ENCODE measurements around the gene CSNK1E.

Gene CSNK1E

GRCh38 chr22:38246692-38247091 lies 70.5 kb downstream of the CSNK1E start:
- DNase-seq (ENCODE audit: low read depth in 1 of 2, low spot score in 1 of 2): no peak
- Histone ChIP-seq H3K27ac (replicated peaks) (no peak overlapping the region), H3K4me3 (replicated peaks; ENCODE audit: insufficient read depth, low read length) (no peak overlapping the region), H3K27me3 (ENCODE audit: insufficient read depth, poor library complexity, severe bottlenecking) (no peaks in the 10 kb centered on the region)
- TF ChIP-seq POLR2AphosphoS5 (IDR thresholded peaks at IDR 0.05; ENCODE audit: low read depth): no peak
- no peak for TF ChIP-seq GABPA (IDR thresholded peaks at IDR 0.05; ENCODE audit: low read depth)
- TF ChIP-seq SPI1 (IDR thresholded peaks at IDR 0.05; ENCODE audit: borderline replicate concordance, low read depth): no peak
- no peak for TF ChIP-seq REST (IDR thresholded peaks at IDR 0.05; ENCODE audit: insufficient replicate concordance, low read depth)
- no peak for TF ChIP-seq CTCF (IDR thresholded peaks at IDR 0.05; ENCODE audit: insufficient read depth, low read length)

GRCh38 chr22:38246046-38246658 lies 71.1 kb downstream of the CSNK1E start:
- TF ChIP-seq REST (IDR thresholded peaks at IDR 0.05; ENCODE audit: insufficient replicate concordance, low read depth): no peak
- no peak for TF ChIP-seq SPI1 (IDR thresholded peaks at IDR 0.05; ENCODE audit: borderline replicate concordance, low read depth)
- TF ChIP-seq GABPA (IDR thresholded peaks at IDR 0.05; ENCODE audit: low read depth): no peak
- no peak for TF ChIP-seq CTCF (IDR thresholded peaks at IDR 0.05; ENCODE audit: insufficient read depth, low read length)
- TF ChIP-seq POLR2AphosphoS5 (IDR thresholded peaks at IDR 0.05; ENCODE audit: low read depth): no peak
- Histone ChIP-seq H3K27me3 (ENCODE audit: insufficient read depth, poor library complexity, severe bottlenecking) (no peaks in the 10 kb centered on the region), H3K4me3 (replicated peaks; ENCODE audit: insufficient read depth, low read length) (no peak overlapping the region), H3K27ac (replicated peaks) (no peak overlapping the region)
- DNase-seq (ENCODE audit: low read depth in 1 of 2, low spot score in 1 of 2): no peak

- Histone ChIP-seq H3K27me3 (ENCODE audit: insufficient read depth, poor library complexity, severe bottlenecking) (no peaks in the 10 kb centered on the region), H3K27ac (replicated peaks) (no peak overlapping the region), H3K4me3 (replicated peaks; ENCODE audit: insufficient read depth, low read length) (no peak overlapping the region)
- DNase-seq (ENCODE audit: low read depth in 1 of 2, low spot score in 1 of 2): no peak
- TF ChIP-seq REST (IDR thresholded peaks at IDR 0.05; ENCODE audit: insufficient replicate concordance, low read depth) (no peak), GABPA (IDR thresholded peaks at IDR 0.05; ENCODE audit: low read depth) (no peak), CTCF (IDR thresholded peaks at IDR 0.05; ENCODE audit: insufficient read depth, low read length) (no peak), POLR2AphosphoS5 (IDR thresholded peaks at IDR 0.05; ENCODE audit: low read depth) (no peak), SPI1 (IDR thresholded peaks at IDR 0.05; ENCODE audit: borderline replicate concordance, low read depth) (no peak)
Observed at GRCh38 chr22:38244106-38244505, 73.1 kb downstream of the CSNK1E start.

Measured in HL-60 (cell line).